ENCODE data around the gene CYP3A7. TPM values are rescaled to one million over a fixed set of nuclear protein-coding genes. Genes with fewer than 3 reads are reported as not detected.

The CYP3A7 gene
- total RNA-seq, 1 experiment from 2014 or later, result not detected

DNA sequence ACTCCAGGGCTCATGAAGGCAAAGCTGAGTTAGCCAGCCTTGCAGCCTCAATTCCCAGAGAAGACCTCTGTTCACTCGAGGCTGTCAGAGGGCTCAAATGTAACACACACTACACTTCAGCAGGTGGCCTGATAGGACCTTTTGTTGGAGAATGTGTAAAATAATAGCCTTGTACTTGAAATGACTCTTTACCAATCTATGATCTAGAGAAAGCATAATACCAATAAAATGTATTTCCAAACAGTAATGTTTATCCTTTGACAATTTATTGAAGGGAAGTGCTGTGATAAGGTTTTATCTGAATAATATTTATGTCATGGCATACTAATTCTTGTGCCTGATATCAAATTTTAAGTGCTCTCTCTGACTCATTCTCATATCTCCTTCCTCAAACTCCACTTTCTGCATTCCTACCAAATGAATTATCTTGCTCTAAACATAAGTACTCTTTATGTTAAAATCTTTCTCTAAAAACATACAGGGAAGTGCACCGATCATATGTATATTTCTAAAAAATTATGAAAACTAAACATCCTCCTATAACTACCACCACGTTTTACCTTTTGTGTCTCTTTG is 20.9 kb downstream of the CYP3A7 start:
- no CpG with 5 or more reads among the region's 3 CpGs for WGBS (ENCODE audit: extremely low coverage, insufficient read length, low lambda C conversion rate)
- Histone ChIP-seq H2BK12ac (ENCODE audit: insufficient read length, low read depth, low read length) (no peak overlapping the region), H2BK20ac (ENCODE audit: low read depth, low read length, poor library complexity, severe bottlenecking) (no peak overlapping the region), H4K91ac (ENCODE audit: insufficient read length, low read depth, low read length) (no peak overlapping the region), H2BK5ac (ENCODE audit: insufficient read length, low read length) (no peak overlapping the region), H2BK15ac (ENCODE audit: low read depth, low read length) (no peak overlapping the region), H3K14ac (ENCODE audit: insufficient read depth, low read length) (no peak overlapping the region), H3K9me3 (ENCODE audit: control insufficient read depth, low read depth, low read length) (no peaks in the 10 kb centered on the region), H4K8ac (replicated peaks; ENCODE audit: insufficient read length, low read depth, low read length) (no peak overlapping the region), H2AFZ (ENCODE audit: low read length) (no peak overlapping the region), H3K9ac (ENCODE audit: extremely low read depth, insufficient read length, low read length) (no peak overlapping the region), H3K79me1 (ENCODE audit: insufficient read depth, low read depth, low read length, poor library complexity, severe bottlenecking) (no peaks in the 10 kb centered on the region), H4K20me1 (ENCODE audit: control insufficient read depth, insufficient read depth, insufficient read length) (no peaks in the 10 kb centered on the region), H3K4me2 (ENCODE audit: insufficient read depth, insufficient read length, low read length) (no peak overlapping the region), H3K4ac (ENCODE audit: low read depth, low read length) (no peak overlapping the region), H3K23ac (ENCODE audit: insufficient read length, low read depth, low read length) (no peak overlapping the region), H3K18ac (ENCODE audit: insufficient read length, low read depth, low read length) (no peak overlapping the region), H3T11ph (ENCODE audit: low read length) (no peak overlapping the region), H2AK5ac (ENCODE audit: insufficient read length, low read length) (no peak overlapping the region), H3K27ac (ENCODE audit: insufficient read length, low read depth, low read length) (no peak overlapping the region), H3K27me3 (ENCODE audit: insufficient read depth, low read length) (no peaks in the 10 kb centered on the region), H3K4me1 (ENCODE audit: insufficient read depth, low read length) (no peaks in the 10 kb centered on the region), H3K56ac (ENCODE audit: insufficient read length, low read depth, low read length) (no peak overlapping the region), H4K5ac (ENCODE audit: insufficient read length, low read depth, low read length) (no peak overlapping the region), H2BK120ac (ENCODE audit: low read depth, low read length, poor library complexity, severe bottlenecking) (no peak overlapping the region), H3K79me2 (ENCODE audit: insufficient read depth, low read length) (no peaks in the 10 kb centered on the region), H3K23me2 (ENCODE audit: insufficient read length, low read depth, low read length, poor library complexity, severe bottlenecking) (no peaks in the 10 kb centered on the region)
- Mint-ChIP-seq H3K36me3 (ENCODE audit: insufficient read depth in 1 of 3, low read depth in 3 of 3) (no peaks in the 10 kb centered on the region), H3K27me3 (ENCODE audit: low read depth) (peaks cover 3% of the 10 kb centered on the region), H3K9me3 (peaks cover 0 to 5% of the 10 kb centered on the region in 2 experiments; a peak in 1 of 5 replicates), H3K27ac (no peak overlapping the region), H3K4me1 (no peaks in the 10 kb centered on the region; a peak in 1 of 4 replicates), H3K4me3 (no peak overlapping the region)
- TF ChIP-seq, protein P1, sequence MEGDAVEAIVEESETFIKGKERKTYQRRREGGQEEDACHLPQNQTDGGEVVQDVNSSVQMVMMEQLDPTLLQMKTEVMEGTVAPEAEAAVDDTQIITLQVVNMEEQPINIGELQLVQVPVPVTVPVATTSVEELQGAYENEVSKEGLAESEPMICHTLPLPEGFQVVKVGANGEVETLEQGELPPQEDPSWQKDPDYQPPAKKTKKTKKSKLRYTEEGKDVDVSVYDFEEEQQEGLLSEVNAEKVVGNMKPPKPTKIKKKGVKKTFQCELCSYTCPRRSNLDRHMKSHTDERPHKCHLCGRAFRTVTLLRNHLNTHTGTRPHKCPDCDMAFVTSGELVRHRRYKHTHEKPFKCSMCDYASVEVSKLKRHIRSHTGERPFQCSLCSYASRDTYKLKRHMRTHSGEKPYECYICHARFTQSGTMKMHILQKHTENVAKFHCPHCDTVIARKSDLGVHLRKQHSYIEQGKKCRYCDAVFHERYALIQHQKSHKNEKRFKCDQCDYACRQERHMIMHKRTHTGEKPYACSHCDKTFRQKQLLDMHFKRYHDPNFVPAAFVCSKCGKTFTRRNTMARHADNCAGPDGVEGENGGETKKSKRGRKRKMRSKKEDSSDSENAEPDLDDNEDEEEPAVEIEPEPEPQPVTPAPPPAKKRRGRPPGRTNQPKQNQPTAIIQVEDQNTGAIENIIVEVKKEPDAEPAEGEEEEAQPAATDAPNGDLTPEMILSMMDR (conservative IDR thresholded peaks at IDR 0.05), result no peak
- no peak for DNase-seq

All from H9 (cell line).